Measurements from ENCODE around the gene R3HDM4. TPM values are rescaled to one million over a fixed set of nuclear protein-coding genes. Genes with fewer than 3 reads are reported as not detected.

The R3HDM4 gene
- total and polyA plus RNA-seq, 2 donors (not counting 3 experiments of a cell fraction or from before 2014, with no cell fraction given) = 51.8 to 53.9 TPM

GRCh38 chr19:925087-925525 lies 12.1 kb upstream of the R3HDM4 start:
- dilution Hi-C loops (cut with MboI; ENCODE audit: extremely low pct_ligation_motif_present, low sequenced_read_pairs) (no loop called here), intact Hi-C loops (cut with micrococcal nuclease) (loop anchor here (1.0 kb wide), 1 partner anchor 57 kb away; no protein-coding TSS in a partner anchor)
- ChIA-PET POLR2A (no interaction called here), CTCF (interaction anchor here (1.3 to 3.4 kb wide), 2 partner anchors 57 to 59 kb away, joined by 5 to 46 read pairs; partner anchors contain the start of gene WDR18)
- DNase-seq (ENCODE audit: low read depth, low spot score) (no peak), FAIRE-seq (peak; percentile 31)
- no peaks in the 10 kb centered on the region for H3K79me2 ChIP-seq (ENCODE audit: control insufficient read depth, insufficient read depth, low read length)
- no TSS peak for BruUV-seq (replicated peaks)
- peaks cover 6% of the 10 kb centered on the region for H3K4me1 ChIP-seq (ENCODE audit: control insufficient read depth, extremely low read depth, insufficient read depth, low read length)
- H3K27me3 ChIP-seq (ENCODE audit: control insufficient read depth in 2 of 2, insufficient read depth in 2 of 2, low read length in 2 of 2) = peaks cover 5 to 7% of the 10 kb centered on the region in 2 experiments
- H3K36me3 ChIP-seq (ENCODE audit: control insufficient read depth in 2 of 2, extremely low read depth in 1 of 2, insufficient read depth in 2 of 2, low read length in 2 of 2) = no peaks in the 10 kb centered on the region
- peak overlapping the region; percentile 95 for H2AFZ ChIP-seq (ENCODE audit: low read depth, low read length)
- peak overlapping the region; percentile 77 for H3K9ac ChIP-seq (replicated peaks; ENCODE audit: extremely low read depth, insufficient read depth, low read length)
- H3K4me2 ChIP-seq (ENCODE audit: insufficient read depth, low read length) = peak overlapping the region; percentile 70
- TF ChIP-seq EZH2 (IDR thresholded peaks at IDR 0.05; ENCODE audit: borderline replicate concordance, low read depth, low read length, severe bottlenecking) = no peak
- peak; percentile 22 for TF ChIP-seq POLR2A (IDR thresholded peaks at IDR 0.05; ENCODE audit: low read depth, low read length)
- no peak for TF ChIP-seq JUN (IDR thresholded peaks at IDR 0.05; ENCODE audit: borderline replicate concordance, insufficient read depth, insufficient read length, low read depth)
- TF ChIP-seq CTCF (IDR thresholded peaks at IDR 0.05; ENCODE audit: extremely low read depth in 1 of 2, insufficient read depth in 1 of 2, low read depth in 1 of 2, low read length in 2 of 2) = no peak
- H3K27ac ChIP-seq (ENCODE audit: insufficient read depth, low read depth, low read length) = peak overlapping the region; percentile 86
- H3K4me3 ChIP-seq (replicated peaks in 1 of 3; ENCODE audit: insufficient read depth in 1 of 3, low read depth in 1 of 3, low read length in 3 of 3) = peak overlapping the region; percentile 69 to 95 (median 85)
- no peaks in the 10 kb centered on the region for H3K9me1 ChIP-seq (replicated peaks; ENCODE audit: control insufficient read depth, extremely low read depth, insufficient read depth, low read length)
- no peaks in the 10 kb centered on the region for H4K20me1 ChIP-seq (replicated peaks; ENCODE audit: control insufficient read depth, extremely low read depth, insufficient read depth, low read length)
- no peaks in the 10 kb centered on the region for H3K9me3 ChIP-seq (replicated peaks; ENCODE audit: control insufficient read depth, insufficient read depth, low read length)

DNA sequence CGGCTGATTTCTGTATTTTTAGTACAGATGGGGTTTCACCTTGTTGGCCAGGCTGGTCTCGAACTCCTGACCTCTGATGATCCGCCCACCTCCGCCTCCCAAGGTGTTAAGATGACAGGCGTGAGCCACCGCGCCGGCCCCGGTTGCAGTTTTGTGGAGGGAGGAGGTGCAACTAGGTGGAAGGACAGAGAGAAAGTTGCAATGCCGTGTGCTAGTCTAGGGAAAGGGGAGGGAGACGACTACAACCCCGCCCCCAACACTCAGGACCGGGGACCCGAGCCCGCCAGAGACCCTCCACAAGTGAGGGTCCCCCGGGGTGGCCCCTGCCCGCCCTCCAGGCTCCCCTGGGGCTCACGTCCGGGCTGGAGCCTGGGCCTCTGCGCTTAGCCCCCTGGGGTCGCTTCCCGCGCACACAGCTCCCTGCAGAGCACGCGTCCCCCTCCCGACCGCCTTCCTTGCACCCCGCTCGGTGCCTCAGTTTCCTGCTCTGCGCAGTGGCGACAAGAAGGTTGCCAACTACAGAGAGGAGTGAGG lies 11.6 kb upstream of the R3HDM4 start:
- Histone ChIP-seq H3K9ac (replicated peaks; ENCODE audit: extremely low read depth, insufficient read depth, low read length) (no peak overlapping the region), H4K20me1 (replicated peaks; ENCODE audit: control insufficient read depth, extremely low read depth, insufficient read depth, low read length) (no peaks in the 10 kb centered on the region), H3K4me3 (replicated peaks in 1 of 3; ENCODE audit: insufficient read depth in 1 of 3, low read depth in 1 of 3, low read length in 3 of 3) (peak overlapping the region; percentile 69 to 95 (median 85)), H3K36me3 (ENCODE audit: control insufficient read depth in 2 of 2, extremely low read depth in 1 of 2, insufficient read depth in 2 of 2, low read length in 2 of 2) (no peaks in the 10 kb centered on the region), H3K9me1 (replicated peaks; ENCODE audit: control insufficient read depth, extremely low read depth, insufficient read depth, low read length) (no peaks in the 10 kb centered on the region), H3K27ac (ENCODE audit: insufficient read depth, low read depth, low read length) (no peak overlapping the region), H3K4me1 (ENCODE audit: control insufficient read depth, extremely low read depth, insufficient read depth, low read length) (peaks cover 6% of the 10 kb centered on the region), H3K9me3 (replicated peaks; ENCODE audit: control insufficient read depth, insufficient read depth, low read length) (no peaks in the 10 kb centered on the region), H2AFZ (ENCODE audit: low read depth, low read length) (peak overlapping the region; percentile 95), H3K4me2 (ENCODE audit: insufficient read depth, low read length) (peak overlapping the region; percentile 70), H3K27me3 (ENCODE audit: control insufficient read depth in 2 of 2, insufficient read depth in 2 of 2, low read length in 2 of 2) (peaks cover 9 to 12% of the 10 kb centered on the region in 2 experiments), H3K79me2 (ENCODE audit: control insufficient read depth, insufficient read depth, low read length) (no peaks in the 10 kb centered on the region)
- no peak for FAIRE-seq
- no peak for TF ChIP-seq MYC (IDR thresholded peaks at IDR 0.05; ENCODE audit: low read depth, low read length)
- no peak for TF ChIP-seq EZH2 (IDR thresholded peaks at IDR 0.05; ENCODE audit: borderline replicate concordance, low read depth, low read length, severe bottlenecking)
- TF ChIP-seq CTCF (IDR thresholded peaks at IDR 0.05; ENCODE audit: extremely low read depth in 1 of 2, insufficient read depth in 1 of 2, low read depth in 1 of 2, low read length in 2 of 2) = no peak
- TF ChIP-seq POLR2AphosphoS5 (IDR thresholded peaks at IDR 0.05; ENCODE audit: insufficient read depth, low read depth, low read length) = no peak
- no peak for TF ChIP-seq GATA2 (IDR thresholded peaks at IDR 0.05; ENCODE audit: insufficient read depth, insufficient read length, low read depth, low read length)
- CTCF ChIA-PET = interaction anchor here (1.3 to 3.4 kb wide), 4 partner anchors 14 to 60 kb away, joined by 3 to 46 read pairs (median 6); partner anchors contain the start of gene WDR18
- dilution Hi-C loops (cut with MboI; ENCODE audit: extremely low pct_ligation_motif_present, low sequenced_read_pairs) = no loop called here
- DNase-seq (ENCODE audit: low read depth, low spot score) = no peak
- intact Hi-C loops (cut with micrococcal nuclease) = loop anchor here (1.0 to 5.0 kb wide), 2 partner anchors 58 to 318 kb away; partner anchors contain the start of gene ATP5F1D
- POLR2A ChIA-PET = no interaction called here
- BruUV-seq (replicated peaks) = no TSS peak

Measured in endothelial cell of umbilical vein (primary cell).